DMS 273 treated with DMSO at 0.1 percent for 48 hours (cell line): ENCODE measurements around the gene CUL1.
"Not testable (repeated sequence)": the region's sequence is repeated elsewhere in the genome, so short reads cannot be mapped to it uniquely, and the experiment has no call there.

Experiments
- DNase-seq: peaks from one replicate; lab custom pipeline; 2025; lab: John Stamatoyannopoulos, UW

Gene CUL1

GRCh38 chr7:148697256-148698006 is 1.3 kb upstream of the CUL1 start:
- no peak for DNase-seq

- DNase-seq = no peak
These were observed 701 bp upstream of the CUL1 start for GRCh38 chr7:148698007-148698396.

GRCh38 chr7:148699024-148699781 is 500 bp downstream of the CUL1 start:
- no peak for DNase-seq

- DNase-seq = no peak
These were observed 1.3 kb downstream of the CUL1 start for GRCh38 chr7:148699782-148700629.

GRCh38 chr7:148700661-148701064 is 2.0 kb downstream of the CUL1 start:
- DNase-seq = peak; percentile 35

GRCh38 chr7:148701414-148701813 is 2.7 kb downstream of the CUL1 start:
- DNase-seq = no peak

- no peak for DNase-seq
These were observed 4.4 kb downstream of the CUL1 start for GRCh38 chr7:148702876-148703670.

- not testable (repeated sequence) for DNase-seq
These were observed 4.9 kb downstream of the CUL1 start for GRCh38 chr7:148703671-148703962.

GRCh38 chr7:148704189-148704588 is 5.5 kb downstream of the CUL1 start:
- no peak for DNase-seq

- no peak for DNase-seq
These were observed 6.3 kb downstream of the CUL1 start for GRCh38 chr7:148704970-148705369.

GRCh38 chr7:148706368-148706767 is 7.7 kb downstream of the CUL1 start:
- DNase-seq = no peak

GRCh38 chr7:148708026-148708885 is 9.6 kb downstream of the CUL1 start:
- DNase-seq = no peak

GRCh38 chr7:148709014-148709413 is 10.3 kb downstream of the CUL1 start:
- DNase-seq = no peak

GRCh38 chr7:148710426-148710825 is 11.7 kb downstream of the CUL1 start:
- DNase-seq = not testable (repeated sequence)

- no peak for DNase-seq
These were observed 12.7 kb downstream of the CUL1 start for GRCh38 chr7:148711191-148712102.

GRCh38 chr7:148712678-148713329 is 14.1 kb downstream of the CUL1 start:
- DNase-seq = no peak

GRCh38 chr7:148714498-148714897 is 15.8 kb downstream of the CUL1 start:
- no peak for DNase-seq

GRCh38 chr7:148715027-148715426 is 16.3 kb downstream of the CUL1 start:
- no peak for DNase-seq

GRCh38 chr7:148717266-148717793 is 18.6 kb downstream of the CUL1 start:
- DNase-seq = no peak
